HCT116 (cell line): ENCODE results near the gene HUNK. TPM values are rescaled to one million over a fixed set of nuclear protein-coding genes. Genes with fewer than 3 reads are reported as not detected.

Experiments
- ATAC-seq: fragments of 200-7000 bp; cut with Tn5 transposase; 2 replicates; pipeline ENCODE4 v1.9.1; 2020; ENCODE audit warnings: mild to moderate bottlenecking, moderate library complexity
- BruUV-seq: library from RNA; stranded (reverse); fragments of 400-500 nt; replicated peaks from 2 replicates; lab custom pipeline; 2021; lab: Mats Ljungman, UMichigan
- CTCF ChIA-PET: fragments of 300-600 bp; sonication (Branson Sonifier 250); formaldehyde crosslinking; loops from one replicate; lab custom pipeline; 2021; ENCODE audit warnings: antibody characterized with exemption; lab: Charles Lee
- POLR2A ChIA-PET: fragments of 300-600, 350-600 bp; sonication (Branson Sonifier 250); formaldehyde crosslinking; loops from one replicate; lab custom pipeline; 2021; ENCODE audit warnings: antibody characterized with exemption; lab: Charles Lee
- RAD21 ChIA-PET, 2 experiments: fragments of 300-600 bp; sonication (Branson Sonifier 250); formaldehyde crosslinking; loops; one replicate each; lab custom pipeline; 2023; ENCODE audit warnings: low total read pairs in 2 of 2; ENCODE audit not compliant: uncharacterized antibody in 2 of 2, unreplicated experiment in 2 of 2, low non-redundant PET in 1 of 2; lab: Charles Lee
- DNase-seq: peaks from one replicate; pipeline ENCODE4 v3.0.0-alpha.2; 2010; ENCODE audit warnings: low read depth, low spot score
- H2AFZ ChIP-seq: fragments of 200-600 bp; shearing (Covaris generic), sonication (generic); 2 replicates; pipeline ENCODE4 v1.6.1; 2017; ENCODE audit warnings: low read depth, mixed run types, mixed read lengths, antibody characterized with exemption, low read length; ENCODE audit not compliant: poor library complexity, severe bottlenecking
- H3K27ac ChIP-seq: 2 replicates; pipeline ENCODE4 v1.5.1; 2012; ENCODE audit warnings: low read depth, low read length
- H3K27me3 ChIP-seq: fragments of 200-600 bp; sonication (generic); 2 replicates; pipeline ENCODE4 v1.6.1; 2016; ENCODE audit warnings: mixed run types, low read length, mixed read lengths; ENCODE audit not compliant: insufficient read depth
- H3K36me3 ChIP-seq, 2 experiments: fragments of 200-500 bp in 1 of 2; fragments of 200-600 bp in 1 of 2; sonication (Bioruptor generic) in 1 of 2; sonication (generic) in 1 of 2; 2 replicates each; pipeline versions ENCODE4 v1.5.1 to v1.6.1; 2014 to 2016; ENCODE audit warnings: low read length in 2 of 2, inconsistent platforms in 1 of 2, mixed read lengths in 1 of 2, mixed run types in 1 of 2; ENCODE audit not compliant: insufficient read depth in 2 of 2, control insufficient read depth in 1 of 2
- H3K4me1 ChIP-seq, 2 experiments: fragments of 200-600 bp in 1 of 2; sonication (generic) in 1 of 2; 2 replicates each; pipeline versions ENCODE4 v1.5.1 to v1.6.1; 2012 to 2017; ENCODE audit warnings: low read length in 2 of 2, inconsistent platforms in 1 of 2, mild to moderate bottlenecking in 1 of 2, mixed read lengths in 1 of 2, mixed run types in 1 of 2, moderate library complexity in 1 of 2; ENCODE audit not compliant: insufficient read depth in 2 of 2, control insufficient read depth in 1 of 2
- H3K4me2 ChIP-seq: fragments of 200-600 bp; sonication (generic); 2 replicates; pipeline ENCODE4 v1.6.1; 2017; ENCODE audit warnings: mixed run types, low read length, mixed read lengths
- H3K4me3 ChIP-seq, 2 experiments: fragments of 200-600 bp in 1 of 2; sonication (generic) in 1 of 2; replicated peaks in 1 of 2; 2 replicates each; pipeline ENCODE4 v1.5.1; 2011 to 2016; ENCODE audit warnings: low read length in 2 of 2, control low read depth in 1 of 2, low read depth in 1 of 2, mild to moderate bottlenecking in 1 of 2, mixed read lengths in 1 of 2, mixed run types in 1 of 2
- H3K79me2 ChIP-seq: fragments of 200-600 bp; sonication (generic); 2 replicates; pipeline ENCODE4 v1.6.1; 2017; ENCODE audit warnings: mild to moderate bottlenecking, mixed run types, low read length, moderate library complexity, mixed read lengths; ENCODE audit not compliant: insufficient read depth
- H3K9ac ChIP-seq: fragments of 200-600 bp; sonication (generic); 2 replicates; pipeline ENCODE4 v1.6.1; 2016; ENCODE audit warnings: low read length, mixed read lengths
- H3K9me2 ChIP-seq: fragments of 200-600 bp; sonication (generic), shearing (Covaris generic); 2 replicates; pipeline ENCODE4 v1.6.1; 2017; ENCODE audit warnings: mixed run types, mild to moderate bottlenecking, moderate library complexity; ENCODE audit not compliant: insufficient read depth
- H3K9me3 ChIP-seq, 2 experiments: fragments of 200-500 bp in 1 of 2; fragments of 200-600 bp in 1 of 2; sonication (Bioruptor generic) in 1 of 2; sonication (generic) in 1 of 2; 2 replicates each; pipeline ENCODE4 v1.6.1; 2014 to 2017; ENCODE audit warnings: low read length in 2 of 2, mixed read lengths in 2 of 2, inconsistent platforms in 1 of 2, low read depth in 1 of 2, mild to moderate bottlenecking in 1 of 2, mixed run types in 1 of 2, moderate library complexity in 1 of 2; ENCODE audit not compliant: control insufficient read depth in 1 of 2, insufficient read depth in 1 of 2
- H4K20me1 ChIP-seq: fragments of 200-600 bp; sonication (generic), shearing (Covaris generic); 2 replicates; pipeline ENCODE4 v1.6.1; 2017; ENCODE audit warnings: mixed run types, mild to moderate bottlenecking, moderate library complexity; ENCODE audit not compliant: insufficient read depth
- JUND ChIP-seq: IDR thresholded peaks from 2 replicates; pipeline ENCODE4 v1.6.1; 2012
- POLR2A ChIP-seq: IDR thresholded peaks from 2 replicates; pipeline ENCODE4 v1.7.0; 2011; ENCODE audit warnings: borderline replicate concordance; ENCODE audit not compliant: insufficient read depth, insufficient read length; ENCODE audit errors: extremely low read depth
- ZFX ChIP-seq: fragments of 450-650 bp; IDR thresholded peaks from 2 replicates; pipeline ENCODE4 v1.6.1; 2017
- intact Hi-C: fragments of 100-400 bp; cut with micrococcal nuclease; formaldehyde crosslinking; loops from 2 replicates; pipeline ENCODE4 v1.10.0; 2022
- total RNA-seq: library from RNA; stranded (reverse); gene quantifications from one replicate; pipeline ENCODE4 v1.2.1, GENCODE V29; 2021; ENCODE audit not compliant: unreplicated experiment
- TF ChIP-seq, protein P1 (sequence below): IDR thresholded peaks from 2 replicates; pipeline ENCODE4 v1.6.1; 2012
- TF ChIP-seq, protein P2 (sequence below), 3 experiments: fragments of 200-600 bp in 1 of 3; sonication (generic) in 1 of 3; IDR thresholded peaks in 2 of 3; conservative IDR thresholded peaks in 1 of 3; 2 replicates each; pipeline ENCODE4 v1.5.1; 2012 to 2017; ENCODE audit warnings: low read depth in 2 of 3, low read length in 2 of 3, antibody characterized with exemption in 1 of 3, borderline replicate concordance in 1 of 3, control low read depth in 1 of 3, mild to moderate bottlenecking in 1 of 3, mixed read lengths in 1 of 3, mixed run types in 1 of 3, moderate library complexity in 1 of 3; ENCODE audit not compliant: insufficient read depth in 1 of 3
- TF ChIP-seq, protein P3 (sequence below): IDR thresholded peaks from 2 replicates; pipeline ENCODE4 v1.6.1; 2012

The HUNK gene
- total RNA-seq, 1 experiment from 2014 or later: not detected

DNA sequence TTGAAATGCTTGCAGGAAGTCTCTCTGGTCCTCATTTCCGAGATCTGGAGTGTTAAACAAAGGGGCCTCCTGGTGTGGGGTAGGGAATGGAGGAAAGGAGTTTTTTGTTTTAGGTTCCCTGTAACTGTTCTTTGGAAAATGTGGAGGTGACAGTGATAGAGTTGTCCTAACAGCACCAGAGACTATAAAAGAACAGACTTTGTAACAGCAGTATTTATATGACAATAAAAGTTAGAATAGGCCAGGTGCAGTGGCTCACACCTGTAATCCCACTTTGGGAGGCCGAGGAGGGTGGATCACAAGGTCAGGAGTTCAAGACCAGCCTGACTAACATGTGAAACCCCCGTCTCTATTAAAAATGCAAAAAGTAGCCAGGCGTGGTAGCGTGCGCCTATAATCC, 68.9 kb downstream of the HUNK start (continued):
- TF ChIP-seq, protein P1, sequence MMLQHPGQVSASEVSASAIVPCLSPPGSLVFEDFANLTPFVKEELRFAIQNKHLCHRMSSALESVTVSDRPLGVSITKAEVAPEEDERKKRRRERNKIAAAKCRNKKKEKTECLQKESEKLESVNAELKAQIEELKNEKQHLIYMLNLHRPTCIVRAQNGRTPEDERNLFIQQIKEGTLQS: no peak
- no peak for TF ChIP-seq ZFX
- no peak for TF ChIP-seq POLR2A
- TF ChIP-seq JUND: no peak

DNA sequence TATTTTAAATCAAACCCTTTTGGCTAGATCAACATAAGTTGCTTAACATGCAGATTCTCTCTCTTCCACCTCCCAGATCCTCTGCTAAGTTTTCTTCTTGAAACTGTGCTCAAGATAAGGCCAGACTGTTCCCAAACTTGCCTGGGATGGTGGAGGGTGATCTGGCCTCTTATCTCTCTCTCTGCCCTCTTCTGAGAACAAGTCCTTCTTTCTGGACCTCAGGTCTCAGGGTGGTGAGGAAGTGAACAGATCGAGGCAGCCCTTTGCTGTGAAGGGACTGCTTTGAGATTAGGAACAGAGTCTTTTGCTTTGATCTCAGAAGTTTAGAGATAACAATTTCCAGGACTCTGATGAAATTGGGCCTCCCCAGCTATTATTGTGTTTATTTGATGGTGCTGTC, 70.7 kb downstream of the HUNK start:
- no peak overlapping the region for H3K4me3 ChIP-seq
- no peak overlapping the region for H3K9ac ChIP-seq
- intact Hi-C loops: no loop called here
- no peaks in the 10 kb centered on the region for H3K36me3 ChIP-seq
- H4K20me1 ChIP-seq: no peaks in the 10 kb centered on the region
- no peaks in the 10 kb centered on the region for H3K4me1 ChIP-seq
- H3K9me2 ChIP-seq: no peaks in the 10 kb centered on the region
- RAD21 ChIA-PET: no interaction called here
- H3K79me2 ChIP-seq: no peaks in the 10 kb centered on the region
- ATAC-seq (no peak), DNase-seq (no peak)
- POLR2A ChIA-PET: no interaction called here
- TF ChIP-seq, protein P2, sequence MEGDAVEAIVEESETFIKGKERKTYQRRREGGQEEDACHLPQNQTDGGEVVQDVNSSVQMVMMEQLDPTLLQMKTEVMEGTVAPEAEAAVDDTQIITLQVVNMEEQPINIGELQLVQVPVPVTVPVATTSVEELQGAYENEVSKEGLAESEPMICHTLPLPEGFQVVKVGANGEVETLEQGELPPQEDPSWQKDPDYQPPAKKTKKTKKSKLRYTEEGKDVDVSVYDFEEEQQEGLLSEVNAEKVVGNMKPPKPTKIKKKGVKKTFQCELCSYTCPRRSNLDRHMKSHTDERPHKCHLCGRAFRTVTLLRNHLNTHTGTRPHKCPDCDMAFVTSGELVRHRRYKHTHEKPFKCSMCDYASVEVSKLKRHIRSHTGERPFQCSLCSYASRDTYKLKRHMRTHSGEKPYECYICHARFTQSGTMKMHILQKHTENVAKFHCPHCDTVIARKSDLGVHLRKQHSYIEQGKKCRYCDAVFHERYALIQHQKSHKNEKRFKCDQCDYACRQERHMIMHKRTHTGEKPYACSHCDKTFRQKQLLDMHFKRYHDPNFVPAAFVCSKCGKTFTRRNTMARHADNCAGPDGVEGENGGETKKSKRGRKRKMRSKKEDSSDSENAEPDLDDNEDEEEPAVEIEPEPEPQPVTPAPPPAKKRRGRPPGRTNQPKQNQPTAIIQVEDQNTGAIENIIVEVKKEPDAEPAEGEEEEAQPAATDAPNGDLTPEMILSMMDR (IDR thresholded peaks at IDR 0.05 in 2 of 3, conservative IDR thresholded peaks at IDR 0.05 in 1 of 3; ENCODE audit: borderline replicate concordance in 1 of 3, insufficient read depth in 1 of 3, low read depth in 2 of 3, low read length in 2 of 3): no peak
- TF ChIP-seq, protein P3, sequence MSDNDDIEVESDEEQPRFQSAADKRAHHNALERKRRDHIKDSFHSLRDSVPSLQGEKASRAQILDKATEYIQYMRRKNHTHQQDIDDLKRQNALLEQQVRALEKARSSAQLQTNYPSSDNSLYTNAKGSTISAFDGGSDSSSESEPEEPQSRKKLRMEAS: no peak
- no peak for TF ChIP-seq ZFX
- CTCF ChIA-PET: interaction anchor here (2.1 kb wide), 1 partner anchor 10 kb away, joined by 7 read pairs; no protein-coding TSS in a partner anchor
- peaks cover 55% of the 10 kb centered on the region for H3K27me3 ChIP-seq
- H3K9me3 ChIP-seq: no peaks in the 10 kb centered on the region
- no peak overlapping the region for H2AFZ ChIP-seq
- no peak overlapping the region for H3K4me2 ChIP-seq
- H3K27ac ChIP-seq: no peak overlapping the region
- BruUV-seq: no TSS peak
